Epithelial cell of proximal tubule (primary cell): Measurements from ENCODE around the gene SIKE1. TPM values are rescaled to one million over a fixed set of nuclear protein-coding genes. Genes with fewer than 3 reads are reported as not detected.

ENCODE experiments used
- DNase-seq: peaks from one replicate; pipeline ENCODE4 v3.0.0-alpha.2; 2011; ENCODE audit warnings: low read depth
- H3K4me3 ChIP-seq: 2 replicates; pipeline ENCODE4 v1.5.1; 2011; ENCODE audit warnings: low read depth, mild to moderate bottlenecking, low read length
- CTCF ChIP-seq: conservative IDR thresholded peaks from 2 replicates; pipeline ENCODE4 v1.5.1; 2012; ENCODE audit warnings: low read depth, mild to moderate bottlenecking, low read length
- total RNA-seq: library from RNA; depleted of rRNA; stranded (reverse); fragments of >200 nt; gene quantifications from 2 replicates; pipeline ENCODE4 v1.2.3, GENCODE V29; 2015

The SIKE1 gene
- total RNA-seq, 1 donor from 2014 or later = 34.8 TPM

DNA sequence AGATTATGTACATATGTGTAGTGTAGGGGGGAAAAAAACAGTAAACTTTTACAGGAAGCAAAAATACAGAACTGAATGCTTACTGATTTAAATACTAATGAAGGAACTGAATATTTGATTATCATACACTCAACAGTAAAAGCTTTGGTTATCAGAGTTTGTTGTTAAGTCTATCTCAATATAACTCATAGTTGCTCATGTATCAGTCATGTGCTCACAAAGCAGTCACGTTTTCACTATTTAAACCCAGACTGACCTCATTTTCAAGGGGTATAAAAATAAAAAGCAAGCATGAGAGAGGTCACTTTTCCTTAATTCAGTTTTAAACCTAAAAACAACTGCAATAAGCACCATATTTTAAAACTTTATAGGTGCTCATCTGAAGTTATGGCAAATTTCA lies 57.0 kb downstream of the SIKE1 start:
- TF ChIP-seq CTCF = no peak
- DNase-seq = no peak
- no peak overlapping the region for H3K4me3 ChIP-seq

GRCh38 chr1:114720492-114720891 lies 60.0 kb downstream of the SIKE1 start:
- no peak for DNase-seq
- no peak for TF ChIP-seq CTCF
- no peak overlapping the region for H3K4me3 ChIP-seq

Other genes with a start within 250 kb of the SIKE1 start
- gene BCAS2, start 199.1 kb downstream of the SIKE1 start, total RNA-seq = 56.7 and 60.5 TPM in 2 replicates
- 0.29 and 0.81 TPM in 2 replicates for gene DENND2C, start 110.6 kb downstream of the SIKE1 start, total RNA-seq
- gene AMPD1, start 85.1 kb downstream of the SIKE1 start, total RNA-seq = not detected in 2 replicates
- 79.4 and 92.3 TPM in 2 replicates for gene NRAS, start 63.9 kb downstream of the SIKE1 start, total RNA-seq
- gene CSDE1, start 22.7 kb downstream of the SIKE1 start, total RNA-seq = 294 and 312 TPM in 2 replicates
- gene SYCP1, start 74.2 kb upstream of the SIKE1 start, total RNA-seq = not detected in 2 replicates
- gene TSHB, start 249.1 kb upstream of the SIKE1 start, total RNA-seq = not detected in 2 replicates